Hepatocyte (in vitro differentiated cells): ENCODE measurements around the gene TNFAIP1. TPM values are rescaled to one million over a fixed set of nuclear protein-coding genes. Genes with fewer than 3 reads are reported as not detected.
A peak's percentile ranks its signal among the peaks of the same experiment; 100 is the strongest.

Experiments used
- DNase-seq: peaks from one replicate; pipeline ENCODE4 v3.0.0-alpha.2; 2016; ENCODE audit warnings: low spot score
- H2AFZ ChIP-seq: fragments of 200-600 bp; sonication (generic); 2 replicates; pipeline ENCODE4 v1.6.0; 2016; ENCODE audit warnings: antibody characterized with exemption, mild to moderate bottlenecking
- H3K27ac ChIP-seq: fragments of 200-600 bp; sonication (generic); 2 replicates; pipeline ENCODE4 v1.5.1; 2016; ENCODE audit warnings: mild to moderate bottlenecking
- H3K27me3 ChIP-seq: fragments of 200-600 bp; sonication (generic); 2 replicates; pipeline ENCODE4 v1.6.1; 2016
- H3K36me3 ChIP-seq: fragments of 200-600 bp; sonication (generic); replicated peaks from 2 replicates; pipeline ENCODE4 v1.5.1; 2016; ENCODE audit warnings: low read depth; ENCODE audit not compliant: insufficient read depth
- H3K4me1 ChIP-seq: fragments of 200-600 bp; sonication (generic); 2 replicates; pipeline ENCODE4 v1.5.1; 2016; ENCODE audit warnings: mild to moderate bottlenecking, moderate library complexity; ENCODE audit not compliant: insufficient read depth
- H3K4me2 ChIP-seq: fragments of 200-600 bp; sonication (generic); 2 replicates; pipeline ENCODE4 v1.6.0; 2016
- H3K4me3 ChIP-seq: fragments of 200-600 bp; sonication (generic); 2 replicates; pipeline ENCODE4 v1.5.1; 2016; ENCODE audit warnings: mild to moderate bottlenecking
- H3K79me2 ChIP-seq: fragments of 200-600 bp; sonication (generic); 2 replicates; pipeline ENCODE4 v1.6.0; 2017; ENCODE audit warnings: mild to moderate bottlenecking
- H3K9me2 ChIP-seq: fragments of 200-600 bp; sonication (generic); replicated peaks from 2 replicates; pipeline ENCODE4 v1.6.0; 2017; ENCODE audit warnings: mild to moderate bottlenecking; ENCODE audit not compliant: insufficient read depth
- H3K9me3 ChIP-seq: fragments of 200-600 bp; sonication (generic); 2 replicates; pipeline ENCODE4 v1.5.1; 2016; ENCODE audit warnings: low read depth, mild to moderate bottlenecking
- H4K20me1 ChIP-seq: fragments of 200-600 bp; sonication (generic); 2 replicates; pipeline ENCODE4 v1.6.0; 2016; ENCODE audit warnings: mild to moderate bottlenecking; ENCODE audit not compliant: insufficient read depth, poor library complexity, severe bottlenecking
- CTCF ChIP-seq: fragments of 200-600 bp; sonication (generic); IDR thresholded peaks from 2 replicates; pipeline ENCODE4 v1.5.1; 2016; ENCODE audit warnings: antibody characterized with exemption, mild to moderate bottlenecking; ENCODE audit not compliant: poor library complexity
- EZH2 ChIP-seq: fragments of 200-600 bp; sonication (generic); IDR thresholded peaks from 2 replicates; pipeline ENCODE4 v1.6.1; 2016; ENCODE audit warnings: antibody characterized with exemption, mild to moderate bottlenecking, borderline replicate concordance
- EZH2phosphoT487 ChIP-seq: fragments of 200-600 bp; sonication (generic); IDR thresholded peaks from one replicate; pipeline ENCODE4 v1.6.1; 2018; ENCODE audit warnings: antibody characterized with exemption, mild to moderate bottlenecking, low read depth, moderate library complexity; ENCODE audit not compliant: unreplicated experiment, severe bottlenecking
- WGBS: methylation state at CpG from one replicate; pipeline ENCODE4 v1.1.6; 2016; ENCODE audit warnings: low lambda C conversion rate; ENCODE audit errors: missing lambda C conversion rate; 5-methylcytosine and 5-hydroxymethylcytosine counted together
- polyA plus RNA-seq: library from polyadenylated mRNA; unstranded; fragments of >200 nt; fragmentation: Nextera tagmentation; extraction: Ambion mirVana; gene quantifications from 2 replicates; pipeline ENCODE4 v1.2.1, GENCODE V29; 2016
- total RNA-seq: library from RNA; depleted of rRNA; stranded (reverse); fragments of >200 nt; gene quantifications from 2 replicates; pipeline ENCODE4 v1.2.3, GENCODE V29; 2014

TNFAIP1 gene
- total and polyA plus RNA-seq, 2 experiments from 2014 or later, result 37.6 to 39.0 TPM

GRCh38 chr17:28324267-28324745 is 11.3 kb upstream of the TNFAIP1 start:
- Histone ChIP-seq H4K20me1 (no peaks in the 10 kb centered on the region), H3K9me2 (no peaks in the 10 kb centered on the region), H3K4me3 (no peak overlapping the region), H3K36me3 (no peaks in the 10 kb centered on the region), H3K4me2 (peak overlapping the region; percentile 39), H3K9me3 (no peaks in the 10 kb centered on the region), H3K4me1 (peaks cover 21% of the 10 kb centered on the region), H3K27me3 (no peaks in the 10 kb centered on the region), H3K27ac (peak overlapping the region; percentile 0), H3K79me2 (peaks cover 61% of the 10 kb centered on the region), H2AFZ (no peak overlapping the region)
- WGBS, result 65% methylated on average over 5 of the region's 5 CpGs
- DNase-seq, result peak; percentile 3
- TF ChIP-seq CTCF (no peak), EZH2phosphoT487 (no peak), EZH2 (no peak)

- Histone ChIP-seq H3K4me1 (peaks cover 19% of the 10 kb centered on the region), H3K4me3 (no peak overlapping the region), H3K27ac (peak overlapping the region; percentile 0), H4K20me1 (no peaks in the 10 kb centered on the region), H3K9me3 (no peaks in the 10 kb centered on the region), H2AFZ (no peak overlapping the region), H3K9me2 (no peaks in the 10 kb centered on the region), H3K79me2 (peaks cover 60% of the 10 kb centered on the region), H3K36me3 (no peaks in the 10 kb centered on the region), H3K27me3 (no peaks in the 10 kb centered on the region), H3K4me2 (peak overlapping the region; percentile 39)
- DNase-seq, result no peak
- TF ChIP-seq EZH2phosphoT487 (no peak), CTCF (no peak), EZH2 (no peak)
- WGBS, result 97% methylated on average over 3 of the region's 3 CpGs
These were observed 10.8 kb upstream of the TNFAIP1 start for GRCh38 chr17:28324781-28325180.

GRCh38 chr17:28325211-28325610 is 10.3 kb upstream of the TNFAIP1 start:
- WGBS, result 64% methylated on average over 5 of the region's 5 CpGs
- H3K36me3 ChIP-seq, result no peaks in the 10 kb centered on the region
- no peak overlapping the region for H2AFZ ChIP-seq
- H3K4me3 ChIP-seq, result no peak overlapping the region
- H3K79me2 ChIP-seq, result peaks cover 56% of the 10 kb centered on the region
- no peak for DNase-seq
- TF ChIP-seq EZH2phosphoT487 (no peak), CTCF (no peak), EZH2 (no peak)
- no peak overlapping the region for H3K4me2 ChIP-seq
- H3K27ac ChIP-seq, result no peak overlapping the region
- no peaks in the 10 kb centered on the region for H4K20me1 ChIP-seq
- peaks cover 14% of the 10 kb centered on the region for H3K4me1 ChIP-seq
- H3K9me3 ChIP-seq, result no peaks in the 10 kb centered on the region
- H3K9me2 ChIP-seq, result no peaks in the 10 kb centered on the region
- no peaks in the 10 kb centered on the region for H3K27me3 ChIP-seq

- Histone ChIP-seq H3K27ac (no peak overlapping the region), H2AFZ (no peak overlapping the region), H3K79me2 (peaks cover 47% of the 10 kb centered on the region), H3K4me3 (no peak overlapping the region), H3K9me3 (no peaks in the 10 kb centered on the region), H3K9me2 (no peaks in the 10 kb centered on the region), H3K36me3 (no peaks in the 10 kb centered on the region), H4K20me1 (no peaks in the 10 kb centered on the region), H3K4me1 (peaks cover 7% of the 10 kb centered on the region), H3K27me3 (no peaks in the 10 kb centered on the region), H3K4me2 (peak overlapping the region; percentile 35)
- WGBS, result 75% methylated on average over 7 of the region's 7 CpGs
- peak; percentile 13 for DNase-seq
- TF ChIP-seq EZH2phosphoT487 (no peak), EZH2 (no peak), CTCF (no peak)
These were observed 9.4 kb upstream of the TNFAIP1 start for GRCh38 chr17:28326114-28326513.
